Cardiac fibroblast (primary cell): ENCODE results near the gene LGMN.

Experiments used
- DNase-seq, 2 donors: peaks; one replicate each; pipeline versions ENCODE4 v3.0.0 to v3.0.0-alpha.2; 2010; ENCODE audit warnings: low read depth in 2 of 2
- H3K4me3 ChIP-seq, 2 donors: replicated peaks in 1 of 2; 1 replicate in 1 of 2; 2 replicates in 1 of 2; pipeline ENCODE4 v1.5.1; 2011; ENCODE audit warnings: low read depth in 2 of 2, low read length in 2 of 2, mild to moderate bottlenecking in 2 of 2, moderate library complexity in 1 of 2
- CTCF ChIP-seq: IDR thresholded peaks from one replicate; pipeline ENCODE4 v1.5.1; 2011; ENCODE audit warnings: low read depth, mild to moderate bottlenecking, low read length, inconsistent platforms

LGMN gene

DNA sequence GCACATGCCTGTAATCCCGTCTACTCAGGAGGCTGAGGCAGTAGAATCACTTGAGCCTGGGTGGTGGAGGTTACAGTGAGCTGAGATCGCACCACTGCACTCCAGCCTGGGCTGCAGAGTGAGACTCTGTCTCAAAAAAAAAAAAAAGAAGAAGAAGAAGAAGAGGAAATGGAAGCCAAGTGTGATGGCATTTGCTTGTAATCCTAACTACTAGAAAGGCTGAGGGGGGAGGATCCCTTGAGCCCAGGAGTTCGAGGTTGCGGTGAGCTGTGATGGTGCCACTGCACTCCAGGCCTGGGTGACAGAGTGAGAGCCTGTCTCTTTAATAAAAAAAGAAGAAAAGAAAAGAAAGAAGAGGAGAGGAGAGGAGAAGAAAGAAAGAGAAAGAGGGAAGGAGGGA lies 52.1 kb downstream of the LGMN start:
- DNase-seq: no peak
- H3K4me3 ChIP-seq: no peak overlapping the region
- TF ChIP-seq CTCF: no peak

DNA sequence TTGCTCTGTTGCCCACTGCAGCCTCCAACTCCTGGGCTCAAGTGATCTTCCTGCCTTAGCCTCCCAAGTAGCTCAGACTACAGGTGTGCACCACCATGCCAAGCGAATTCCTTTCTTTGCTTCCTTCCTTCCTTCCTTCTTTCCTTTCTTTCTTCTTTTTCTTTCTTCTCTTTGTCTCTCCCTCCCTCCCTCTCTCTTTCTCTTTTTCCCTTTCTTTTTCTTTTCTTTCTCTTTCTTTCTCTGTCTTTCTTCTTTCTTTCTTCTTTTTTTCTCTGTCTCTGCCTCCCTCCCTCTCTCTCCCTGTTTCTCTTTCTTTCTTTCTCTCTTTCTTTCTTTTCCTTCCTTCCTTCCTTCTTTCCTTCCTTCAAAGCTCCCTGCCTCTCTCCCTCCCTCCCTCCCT lies 52.9 kb downstream of the LGMN start:
- no peak for TF ChIP-seq CTCF
- no peak for DNase-seq
- H3K4me3 ChIP-seq: no peak overlapping the region

DNA sequence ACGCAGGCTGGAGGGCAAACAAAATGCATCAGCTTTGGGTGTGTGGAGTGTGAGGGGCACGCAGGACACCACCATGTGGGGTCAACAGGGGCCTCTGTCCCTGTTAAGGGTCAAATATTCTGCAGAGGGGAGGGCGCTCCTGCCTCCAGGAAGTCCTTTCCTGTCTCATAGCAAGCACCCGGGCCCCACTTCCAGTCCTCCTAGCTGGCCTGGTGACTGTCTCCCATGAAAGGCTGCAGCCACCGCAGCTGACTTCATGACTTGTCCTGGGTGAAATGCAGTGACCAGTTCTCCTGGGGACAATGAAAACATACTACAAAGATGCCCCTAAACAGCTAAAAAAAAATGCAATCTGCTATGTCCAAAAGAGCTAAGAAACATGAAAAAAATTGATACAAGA lies 53.6 kb downstream of the LGMN start:
- TF ChIP-seq CTCF: no peak
- no peak overlapping the region for H3K4me3 ChIP-seq
- no peak for DNase-seq

GRCh38 chr14:92693998-92694795 lies 54.2 kb downstream of the LGMN start:
- no peak for TF ChIP-seq CTCF
- no peak overlapping the region for H3K4me3 ChIP-seq
- peak in 1 of 2 donors; percentile 50 for DNase-seq

- no peak for TF ChIP-seq CTCF
- DNase-seq: peak in 1 of 2 donors; percentile 87
- H3K4me3 ChIP-seq: no peak overlapping the region
Observed at GRCh38 chr14:92692822-92693226, 55.6 kb downstream of the LGMN start.

DNA sequence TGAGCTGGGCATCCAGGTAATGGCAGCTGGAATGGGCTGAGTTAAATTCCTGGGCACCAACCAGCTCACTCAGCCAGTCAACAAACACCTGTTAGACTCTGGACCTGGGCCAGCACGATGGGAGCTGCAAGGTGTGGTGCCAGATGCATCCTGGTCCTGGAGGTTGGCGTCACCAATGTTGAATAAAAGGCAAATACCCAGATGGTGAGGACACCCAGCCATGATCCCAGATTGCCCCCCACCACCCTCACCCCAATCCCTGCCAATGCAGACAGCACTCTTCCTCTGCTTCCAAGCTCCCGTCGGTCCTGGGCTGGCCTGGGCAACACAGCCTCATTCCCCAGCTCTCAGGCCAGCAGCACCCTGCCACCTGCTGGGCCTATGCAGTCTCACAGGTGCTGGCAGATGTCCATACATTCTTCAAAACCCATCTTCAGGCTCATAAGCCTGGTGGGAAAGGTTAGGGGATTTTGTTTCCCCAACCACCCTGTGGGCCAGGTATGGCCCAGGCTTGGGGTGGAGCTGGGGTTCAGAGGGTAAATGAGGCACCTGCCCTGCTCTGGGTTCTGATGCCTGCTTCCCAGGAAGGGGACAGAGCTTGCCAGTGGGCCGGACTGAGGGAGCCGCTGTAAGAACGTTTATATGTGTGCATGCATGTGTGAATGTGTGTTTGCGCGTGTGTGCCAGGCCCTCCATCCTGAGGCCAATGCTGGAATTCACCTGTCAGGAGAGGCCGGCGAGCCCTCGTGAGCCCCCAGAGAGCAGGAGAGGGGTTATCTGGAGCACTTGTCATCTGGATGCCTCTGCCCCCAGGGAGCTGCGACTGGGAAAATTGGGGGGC lies 58.0 kb downstream of the LGMN start:
- no peak overlapping the region for H3K4me3 ChIP-seq
- peak; percentile 65 for TF ChIP-seq CTCF
- peak; percentile 65 to 72 for DNase-seq
